Retinal pigment epithelial cell (primary cell): ENCODE data around the gene CTTNBP2.

ENCODE experiments used
- DNase-seq: peaks from one replicate; pipeline ENCODE4 v3.0.0-alpha.2; 2010; ENCODE audit warnings: low read depth
- H3K4me3 ChIP-seq: 2 replicates; pipeline ENCODE4 v1.5.1; 2011; ENCODE audit warnings: mild to moderate bottlenecking, low read length, control low read depth, moderate library complexity
- CTCF ChIP-seq: conservative IDR thresholded peaks from 2 replicates; pipeline ENCODE4 v1.5.1; 2011; ENCODE audit warnings: low read depth, low read length, control low read depth, inconsistent platforms

CTTNBP2 gene

GRCh38 chr7:117689406-117689805 is 183.8 kb downstream of the CTTNBP2 start:
- no peak overlapping the region for H3K4me3 ChIP-seq
- TF ChIP-seq CTCF, result no peak
- DNase-seq, result no peak

DNA sequence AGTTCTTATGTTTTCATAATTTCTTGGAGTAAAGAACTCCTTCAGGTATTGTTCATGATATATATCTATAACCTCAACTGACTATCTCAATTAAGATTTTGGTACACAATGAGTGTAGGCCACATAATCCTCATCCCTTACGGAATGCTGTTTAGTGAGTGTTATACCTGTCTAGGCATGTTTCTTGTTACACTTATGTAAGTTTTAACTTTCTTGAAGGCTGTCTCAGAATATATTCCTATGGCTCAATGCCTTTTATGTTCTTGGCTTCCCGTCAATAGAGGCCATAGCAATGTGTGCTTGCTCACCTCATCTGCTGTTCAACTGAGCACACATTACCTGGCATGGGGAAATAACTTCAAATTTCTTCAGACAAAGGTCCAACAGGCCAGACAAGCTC is 185.1 kb downstream of the CTTNBP2 start:
- no peak for DNase-seq
- H3K4me3 ChIP-seq, result no peak overlapping the region
- TF ChIP-seq CTCF, result no peak

DNA sequence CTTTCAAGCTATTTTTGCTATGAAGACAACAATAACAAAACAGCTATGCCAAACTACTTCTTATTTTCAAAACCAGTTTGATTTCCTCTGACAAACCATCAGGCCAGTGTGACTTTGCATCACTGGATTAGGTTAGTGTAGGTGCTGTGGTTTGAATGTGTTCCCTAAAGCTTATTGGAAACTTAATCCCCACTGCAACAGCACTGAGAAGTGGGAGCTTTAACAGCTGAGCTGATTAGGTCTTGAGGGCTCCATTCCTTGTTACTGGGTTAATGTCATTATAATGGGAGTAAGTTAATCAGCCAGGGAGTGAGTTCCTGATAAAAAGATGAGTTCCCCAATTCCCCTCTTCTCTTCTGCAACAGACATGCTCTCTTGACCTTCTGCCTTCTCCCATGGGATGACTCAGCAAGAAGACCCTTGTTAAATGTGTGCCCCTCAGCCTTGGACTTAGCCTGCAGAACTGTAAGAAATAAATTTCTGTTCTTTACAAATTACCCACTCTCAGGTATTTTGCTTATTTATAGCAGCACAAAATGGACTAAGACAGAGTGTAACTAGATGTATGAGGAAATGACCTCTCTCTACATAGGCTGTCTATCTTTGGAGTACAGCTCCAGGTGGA is 186.8 kb downstream of the CTTNBP2 start:
- no peak overlapping the region for H3K4me3 ChIP-seq
- no peak for TF ChIP-seq CTCF
- DNase-seq, result peak; percentile 82

DNA sequence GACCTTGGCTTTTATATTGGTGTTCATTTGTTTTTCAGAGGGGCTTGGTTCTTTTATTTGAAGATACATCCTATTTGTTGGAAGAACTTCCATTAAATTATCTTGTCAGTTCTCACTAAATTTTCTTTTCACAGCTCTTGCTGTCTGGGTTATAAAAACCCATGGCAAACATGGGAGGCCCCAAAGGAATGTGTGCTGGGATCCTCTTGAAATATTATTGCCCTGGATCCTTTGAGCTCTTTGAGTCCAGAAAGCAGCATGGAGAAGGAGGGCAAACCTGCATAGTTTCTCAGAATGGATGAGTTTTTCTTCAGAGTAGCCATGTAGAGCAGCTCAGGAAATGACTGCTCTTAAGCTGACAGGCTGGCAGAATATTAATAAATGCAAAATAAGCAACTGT is 187.4 kb downstream of the CTTNBP2 start:
- DNase-seq, result no peak
- H3K4me3 ChIP-seq, result no peak overlapping the region
- no peak for TF ChIP-seq CTCF

DNA sequence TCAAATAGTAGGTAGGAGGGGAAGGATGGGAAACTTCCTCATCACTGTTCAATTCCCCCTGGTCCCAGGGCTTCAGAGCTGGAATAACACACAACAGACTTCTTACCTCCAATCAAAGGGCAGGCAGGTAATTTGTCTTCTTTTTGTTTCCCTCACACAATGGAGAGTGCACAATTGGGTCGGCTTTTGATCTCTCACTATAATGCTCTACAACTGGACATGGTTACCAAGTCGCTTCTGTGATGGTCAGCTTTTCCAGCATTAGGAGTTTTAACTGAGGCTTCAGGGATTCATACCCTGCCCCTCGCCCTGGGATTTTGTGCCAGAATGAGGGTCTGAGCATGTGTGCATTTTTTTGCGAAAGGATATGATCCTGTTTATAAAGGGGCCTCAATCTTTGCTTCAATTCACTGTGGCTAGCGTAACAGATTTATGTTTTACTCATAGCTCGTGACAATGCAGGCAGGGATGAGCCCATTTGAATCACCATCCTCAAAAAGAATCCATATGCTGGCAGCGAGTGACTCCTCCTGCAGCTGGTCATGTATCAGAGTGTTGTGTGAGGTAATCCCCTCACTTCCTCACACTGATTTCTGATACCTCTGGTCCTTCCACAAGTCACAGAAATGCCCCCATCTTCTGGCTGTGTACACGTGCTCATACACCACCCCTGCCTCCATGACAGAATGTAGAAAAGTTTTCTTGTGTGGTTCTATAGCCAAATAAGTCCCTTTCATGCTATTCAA is 189.6 kb downstream of the CTTNBP2 start:
- DNase-seq, result no peak
- TF ChIP-seq CTCF, result no peak
- no peak overlapping the region for H3K4me3 ChIP-seq

GRCh38 chr7:117682681-117683385 is 190.4 kb downstream of the CTTNBP2 start:
- no peak for TF ChIP-seq CTCF
- H3K4me3 ChIP-seq, result no peak overlapping the region
- no peak for DNase-seq

DNA sequence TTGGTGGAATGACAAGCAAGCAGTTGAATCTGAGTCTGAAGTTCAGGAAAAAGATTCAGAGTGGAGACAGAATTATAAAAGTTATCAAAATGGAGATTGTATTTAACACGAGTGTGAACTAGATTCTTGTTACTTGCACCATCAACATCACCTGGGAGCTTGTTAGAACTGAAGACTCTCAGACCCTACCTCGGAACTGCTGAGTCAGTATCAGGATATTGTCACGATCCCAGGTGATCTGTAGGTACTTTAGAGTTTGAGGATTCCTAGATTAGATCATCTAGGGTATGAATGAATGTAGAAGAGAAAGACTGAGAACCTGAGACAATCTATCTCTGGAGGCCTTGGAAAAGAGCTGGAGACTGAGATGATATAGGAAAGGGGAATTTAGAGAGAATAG is 194.1 kb downstream of the CTTNBP2 start:
- DNase-seq, result no peak
- TF ChIP-seq CTCF, result no peak
- H3K4me3 ChIP-seq, result no peak overlapping the region
